Heart left ventricle (tissue), 16 donors: ENCODE results near the gene UROS. TPM values are rescaled to one million over a fixed set of nuclear protein-coding genes. Genes with fewer than 3 reads are reported as not detected.

Source experiments
- ATAC-seq, 4 donors: fragments of 200-7000 bp; cut with Tn5 transposase; one replicate each; pipeline ENCODE4 v1.9.1; 2020 to 2022; ENCODE audit warnings: moderate library complexity in 4 of 4, mild to moderate bottlenecking in 3 of 4, moderate number of reproducible peaks in 1 of 4
- DNase-seq, 5 donors: peaks; one replicate each; pipeline ENCODE4 v3.0.0-alpha.2; 2020
- H3K27ac ChIP-seq, 12 donors: fragments of 200-600 bp; sonication (generic) in 4 of 12; one replicate each; pipeline versions ENCODE4 v1.5.0 to v1.8.0; 2016 to 2022; ENCODE audit warnings: mild to moderate bottlenecking in 2 of 12
- H3K27me3 ChIP-seq, 9 donors: fragments of 200-600 bp; sonication (generic) in 2 of 9; one replicate each; pipeline versions ENCODE4 v1.5.1 to v1.8.0; 2016 to 2022; ENCODE audit warnings: mild to moderate bottlenecking in 3 of 9
- H3K36me3 ChIP-seq, 9 donors: fragments of 200-600 bp; sonication (generic) in 2 of 9; one replicate each; pipeline versions ENCODE4 v1.5.0 to v1.8.0; 2018 to 2022; ENCODE audit warnings: mild to moderate bottlenecking in 2 of 9
- H3K4me1 ChIP-seq, 12 donors: fragments of 200-600 bp; sonication (generic) in 4 of 12; one replicate each; pipeline versions ENCODE4 v1.5.0 to v1.8.0; 2016 to 2022; ENCODE audit warnings: mild to moderate bottlenecking in 3 of 12
- H3K4me3 ChIP-seq, 12 donors: fragments of 200-600 bp; sonication (generic) in 4 of 12; one replicate each; pipeline versions ENCODE4 v1.5.0 to v1.8.0; 2017 to 2022; ENCODE audit warnings: mild to moderate bottlenecking in 9 of 12, moderate library complexity in 4 of 12
- H3K9me3 ChIP-seq, 12 donors: fragments of 200-600 bp; sonication (generic) in 4 of 12; one replicate each; pipeline versions ENCODE4 v1.5.0 to v1.8.0; 2016 to 2022; ENCODE audit warnings: mild to moderate bottlenecking in 1 of 12
- POLR2A ChIP-seq, 2 donors: fragments of 450-650 bp; IDR thresholded peaks; one replicate each; pipeline ENCODE4 v1.6.1; 2017; ENCODE audit warnings: antibody characterized with exemption in 2 of 2, mild to moderate bottlenecking in 2 of 2, moderate library complexity in 2 of 2
- WGBS, 4 donors: extraction: QIAGEN DNeasy Blood & Tissue Kit in 2 of 4; methylation state at CpG; one replicate each; pipeline versions ENCODE4 v1.1.5 to v1.1.7; 2013 to 2018; 5-methylcytosine and 5-hydroxymethylcytosine counted together
- intact Hi-C, 10 donors: fragments of 100-400 bp; cut with DNase I; formaldehyde crosslinking; loops; one replicate each; pipeline versions ENCODE4 v1.11.1 to v1.14.2; 2022
- polyA plus RNA-seq, 2 donors: library from polyadenylated mRNA; stranded (reverse); fragments of 200-250 nt; gene quantifications; one replicate each; pipeline ENCODE4 v1.2.3, GENCODE V29; 2013
- total RNA-seq, 9 donors: library from RNA; depleted of rRNA in 2 of 9; stranded (reverse); fragments of >200 nt in 2 of 9; fragmentation: NEBNext Ultra II Directional in 3 of 9; extraction: Animal tissue kit (Norgen Biotek cat#: 25700) in 3 of 9; gene quantifications; one replicate each; pipeline versions ENCODE4 v1.1.0 to v1.2.4, GENCODE V29; 2016 to 2023
- TF ChIP-seq, protein P1 (sequence below), 12 donors: fragments of 200-600 bp; sonication (generic) in 4 of 12; IDR thresholded peaks; one replicate each; pipeline versions ENCODE4 v1.5.0 to v1.8.0; 2018 to 2022; ENCODE audit warnings: antibody characterized with exemption in 12 of 12, mild to moderate bottlenecking in 5 of 12
- donor health status: ischemic (EF 13 %, LVEDD 7.1; RV severe dilation, severe dysfunction).
- donor health status: healthy with polysubstance abuse.
- donor health status: DM: no; HTN: yes; CAD: no.
- donor health status: DM: no; HTN: no; CAD: no.
- donor health status: ischemic (EF 25% LVEDD 6.9; RV normal size, moderate dysfunction).
- donor health status: ischemic (EF 25% LVEDD 5.7; RV mildly dilated, moderate dysfunction).
- donor health status: healthy.
- donor health status: DM: yes; HTN: yes; CAD: no.
- donor health status: ischemic (EF 35%, LVEDD 5.7; RV mildly dilated, moderate dysfunction).
- donor health status: nonischemic (EF 11% LVEDD 7.7; RV severe dilation, severe dysfunction).
- donor health status: DM: yes; HTN: yes; CAD: no.
- donor health status: PGD.
- donor health status: ischemic (EF 29% LVEDD 5.4; RV normal size, mild dysfunction).
- donor health status: nonischemic (EF 23%, LVEDD 6.1; RV moderate dilation, normal function).

Gene UROS
- total and polyA plus RNA-seq, 11 donors, result 38.3 to 81.4 (median 68.5) TPM

DNA sequence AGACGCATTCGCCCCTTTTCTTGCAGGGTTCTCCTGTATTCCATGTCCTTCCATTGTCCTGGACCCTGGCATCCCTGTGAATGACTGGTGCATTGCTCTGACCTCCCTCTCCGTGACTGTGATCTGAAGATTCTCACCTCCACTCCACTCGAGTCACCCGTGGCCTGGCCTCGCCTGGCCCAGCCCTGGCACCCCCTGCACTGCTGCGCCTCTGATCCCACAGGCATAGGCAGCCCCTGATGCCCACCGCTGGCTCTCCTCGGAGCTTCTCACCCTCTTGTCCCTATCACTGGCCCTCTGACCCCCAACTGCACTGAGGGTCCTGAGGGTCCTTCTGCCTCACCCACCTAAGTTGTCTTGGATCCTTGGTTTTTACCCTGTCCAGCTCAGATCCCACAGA is 45.3 kb downstream of the UROS start:
- TF ChIP-seq, protein P1, sequence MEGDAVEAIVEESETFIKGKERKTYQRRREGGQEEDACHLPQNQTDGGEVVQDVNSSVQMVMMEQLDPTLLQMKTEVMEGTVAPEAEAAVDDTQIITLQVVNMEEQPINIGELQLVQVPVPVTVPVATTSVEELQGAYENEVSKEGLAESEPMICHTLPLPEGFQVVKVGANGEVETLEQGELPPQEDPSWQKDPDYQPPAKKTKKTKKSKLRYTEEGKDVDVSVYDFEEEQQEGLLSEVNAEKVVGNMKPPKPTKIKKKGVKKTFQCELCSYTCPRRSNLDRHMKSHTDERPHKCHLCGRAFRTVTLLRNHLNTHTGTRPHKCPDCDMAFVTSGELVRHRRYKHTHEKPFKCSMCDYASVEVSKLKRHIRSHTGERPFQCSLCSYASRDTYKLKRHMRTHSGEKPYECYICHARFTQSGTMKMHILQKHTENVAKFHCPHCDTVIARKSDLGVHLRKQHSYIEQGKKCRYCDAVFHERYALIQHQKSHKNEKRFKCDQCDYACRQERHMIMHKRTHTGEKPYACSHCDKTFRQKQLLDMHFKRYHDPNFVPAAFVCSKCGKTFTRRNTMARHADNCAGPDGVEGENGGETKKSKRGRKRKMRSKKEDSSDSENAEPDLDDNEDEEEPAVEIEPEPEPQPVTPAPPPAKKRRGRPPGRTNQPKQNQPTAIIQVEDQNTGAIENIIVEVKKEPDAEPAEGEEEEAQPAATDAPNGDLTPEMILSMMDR (IDR thresholded peaks at IDR 0.05), result no peak
- TF ChIP-seq POLR2A (IDR thresholded peaks at IDR 0.05), result no peak
- H3K9me3 ChIP-seq, result peaks cover 0 to 5% (median 0%) of the 10 kb centered on the region in 12 donors
- DNase-seq, result no peak
- intact Hi-C loops, result no loop called here
- H3K27me3 ChIP-seq, result no peaks in the 10 kb centered on the region
- WGBS, 4 donors, result 85 to 96% (median 92%) methylated on average over 9 of the region's 9 CpGs
- H3K27ac ChIP-seq, result no peak overlapping the region
- H3K4me1 ChIP-seq, result no peaks in the 10 kb centered on the region
- no peak overlapping the region for H3K4me3 ChIP-seq
- no peaks in the 10 kb centered on the region for H3K36me3 ChIP-seq
- ATAC-seq, result peak in 1 of 4 donors; percentile 17

DNA sequence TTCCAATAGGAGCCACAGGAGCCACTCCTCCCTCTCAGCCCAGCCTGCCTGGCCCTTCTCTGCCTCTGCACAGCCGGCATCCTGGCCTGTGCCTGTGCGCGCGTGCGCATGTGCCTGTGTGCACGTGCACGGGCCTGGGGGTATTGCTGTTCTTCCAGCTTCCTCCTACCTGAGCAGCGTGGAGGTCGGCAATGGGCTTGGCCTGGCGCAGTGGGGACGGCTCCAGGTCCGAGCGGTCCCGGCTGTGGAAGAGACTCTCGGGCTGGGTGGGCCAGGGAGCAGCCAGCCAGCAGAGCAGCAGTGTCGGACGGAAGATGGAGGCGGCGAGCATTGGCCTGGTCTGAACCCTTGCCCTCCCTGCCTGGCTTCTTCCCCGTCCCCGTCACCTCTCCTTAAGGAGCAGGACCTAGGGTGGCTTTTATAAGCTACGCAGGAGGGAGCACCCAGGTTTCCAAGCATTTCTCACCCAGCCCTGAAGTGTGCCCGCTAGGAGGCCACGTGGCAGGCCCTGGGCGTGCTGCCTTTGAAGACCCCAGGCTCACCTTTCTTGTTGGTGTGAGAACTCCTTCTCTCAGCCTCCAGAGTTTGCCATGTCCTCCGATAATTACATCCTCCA is 47.5 kb downstream of the UROS start, which contains the start of gene MMP21:
Gene MMP21, minus strand, starts transcription at position 331 of the 616 bp plus-strand sequence. Its CDS starts 0 bp downstream, at position 331.
- no peak for TF ChIP-seq POLR2A (IDR thresholded peaks at IDR 0.05)
- TF ChIP-seq, protein P1 (IDR thresholded peaks at IDR 0.05), result no peak
- H3K9me3 ChIP-seq, result peaks cover 0 to 5% (median 0%) of the 10 kb centered on the region in 12 donors
- no peak within 1 kb of the TSS for H3K27ac ChIP-seq
- H3K36me3 ChIP-seq, result no peaks in the 10 kb centered on the region
- no peaks in the 10 kb centered on the region for H3K4me1 ChIP-seq
- intact Hi-C loops, result loop anchor here in 1 of 10 donors (1.0 kb wide), 1 partner anchor 28 kb away; no protein-coding TSS in a partner anchor
- ATAC-seq (no peak), DNase-seq (no peak)
- WGBS, 4 donors, result 93 to 96% (median 95%) methylated on average over 23 to 26 of the region's 26 CpGs
- no peak within 1 kb of the TSS for H3K4me3 ChIP-seq
- no peaks in the 10 kb centered on the region for H3K27me3 ChIP-seq

DNA sequence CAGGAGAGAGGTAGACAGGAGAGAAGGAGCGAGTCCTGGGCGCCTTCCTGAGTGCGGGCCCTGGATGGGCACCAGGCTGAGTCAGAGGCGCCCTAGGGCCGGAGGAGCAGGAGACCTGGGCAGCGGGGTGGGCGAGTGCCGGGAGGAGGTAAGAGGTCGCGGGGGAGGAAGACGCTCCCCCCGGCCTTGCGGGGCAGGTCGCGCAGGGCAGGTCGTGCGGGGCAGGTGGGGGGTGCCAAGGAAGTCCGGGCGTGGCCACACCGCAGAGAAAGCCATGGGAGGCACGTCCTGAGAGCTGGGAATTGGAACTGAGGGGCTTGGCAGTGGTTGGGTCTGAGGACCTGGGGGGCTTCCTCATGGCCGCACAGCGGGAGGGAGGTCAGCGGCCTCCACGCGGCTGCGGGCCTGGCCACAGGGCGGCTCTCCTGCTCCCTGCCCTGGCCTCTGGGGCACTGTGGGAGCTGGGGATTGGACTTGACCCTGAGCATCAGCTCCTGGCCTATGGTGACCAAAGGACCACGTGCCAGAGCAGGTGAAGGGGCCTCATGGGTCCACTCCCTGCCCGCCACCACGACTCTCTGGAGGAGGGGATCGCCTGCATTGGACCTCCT is 48.4 kb downstream of the UROS start:
- Histone ChIP-seq H3K27me3 (no peaks in the 10 kb centered on the region), H3K4me1 (no peaks in the 10 kb centered on the region), H3K36me3 (no peaks in the 10 kb centered on the region), H3K4me3 (no peak overlapping the region), H3K27ac (no peak overlapping the region), H3K9me3 (no peaks in the 10 kb centered on the region)
- TF ChIP-seq POLR2A (IDR thresholded peaks at IDR 0.05), result no peak
- TF ChIP-seq, protein P1 (IDR thresholded peaks at IDR 0.05), result no peak
- DNase-seq, result no peak
- intact Hi-C loops, result loop anchor here in 1 of 10 donors (1.0 kb wide), 1 partner anchor 29 kb away; no protein-coding TSS in a partner anchor
- peak in 1 of 4 donors; percentile 6 for ATAC-seq
- WGBS, 4 donors, result 87 to 93% (median 91%) methylated on average over 28 to 32 of the region's 32 CpGs
